Activated effector memory CD4-positive, alpha-beta T cell treated with Interleukin-2 at 50 U/mL for 16 hours (primary cell): Measurements from ENCODE around the gene NCF1.
A peak's percentile ranks its signal among the peaks of the same experiment; 100 is the strongest.
"Not testable (repeated sequence)": the region's sequence is repeated elsewhere in the genome, so short reads cannot be mapped to it uniquely, and the experiment has no call there.

ENCODE experiments used
- DNase-seq: peaks from one replicate; pipeline ENCODE4 v3.0.0-alpha.2; 2020

NCF1 gene

GRCh38 chr7:74788369-74789150 is 14.7 kb downstream of the NCF1 start:
- DNase-seq = peak; percentile 95

DNA sequence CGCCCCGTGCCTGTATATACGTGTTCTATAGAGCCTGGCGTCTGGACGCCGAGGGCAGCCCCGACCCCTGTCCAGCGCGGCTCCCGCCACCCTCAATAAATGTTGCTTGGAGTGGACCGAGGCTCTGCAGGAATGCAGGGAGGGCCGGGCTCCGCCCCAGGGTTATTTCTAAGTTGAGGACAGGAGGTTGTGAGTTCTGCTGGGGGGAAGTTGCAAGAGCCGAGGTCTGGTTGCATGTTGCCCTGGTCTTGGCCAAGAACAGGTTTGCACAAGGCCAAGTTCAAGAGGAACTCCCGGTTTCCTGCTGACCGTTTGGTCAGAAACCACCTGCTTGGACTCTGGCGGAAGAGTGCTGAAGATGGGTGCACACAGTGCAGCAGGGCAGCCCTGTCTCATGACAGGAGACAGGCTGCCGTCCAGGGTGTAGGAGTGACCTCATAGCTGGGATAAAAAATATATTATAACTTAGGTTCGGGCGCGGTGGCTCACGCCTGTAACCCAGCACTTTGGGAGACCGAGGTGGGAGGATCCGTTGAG is 15.5 kb downstream of the NCF1 start:
- DNase-seq = not testable (repeated sequence)

GRCh38 chr7:74797848-74798622 is 24.2 kb downstream of the NCF1 start:
- DNase-seq = not testable (repeated sequence)

DNA sequence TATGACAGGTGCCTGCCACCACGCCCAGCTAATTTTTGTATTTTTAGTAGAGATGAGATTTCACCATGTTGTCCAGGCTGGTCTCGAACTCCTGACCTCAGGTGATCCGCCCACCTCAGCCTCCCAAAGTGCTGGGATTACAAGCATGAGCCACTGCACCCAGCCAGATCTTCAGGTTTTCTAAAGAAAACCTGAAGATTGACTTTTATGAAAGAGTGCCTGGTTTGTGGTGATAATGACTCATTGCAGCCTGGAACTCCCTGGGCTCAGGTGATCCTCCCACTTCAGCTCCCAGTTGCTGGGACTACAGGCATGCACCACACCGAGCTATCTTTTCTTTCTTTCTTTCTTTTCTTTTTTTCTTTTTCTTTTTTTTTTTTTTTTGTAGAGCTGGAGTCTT is 24.8 kb downstream of the NCF1 start:
- DNase-seq = not testable (repeated sequence)

DNA sequence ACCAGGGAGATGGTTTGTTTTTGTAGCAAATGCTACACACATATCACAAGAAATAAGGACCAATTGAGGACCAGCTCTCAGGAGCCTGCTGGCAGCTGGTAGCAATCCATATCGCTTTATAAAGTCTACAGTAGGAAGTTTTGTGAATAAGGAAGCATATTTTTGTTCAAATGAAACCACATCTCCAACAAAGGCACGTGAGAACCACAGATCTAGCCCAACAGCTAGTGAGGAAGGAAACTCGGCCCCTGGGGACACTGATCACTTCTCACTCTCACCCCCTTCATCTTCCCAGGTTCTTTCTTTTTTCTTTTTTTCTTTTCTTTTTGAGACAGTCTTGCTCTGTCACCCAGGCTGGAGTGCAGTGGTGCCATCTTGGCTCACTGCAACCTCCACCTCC is 42.1 kb downstream of the NCF1 start:
- not testable (repeated sequence) for DNase-seq

GRCh38 chr7:74820146-74820805 is 46.5 kb downstream of the NCF1 start:
- DNase-seq = not testable (repeated sequence)

DNA sequence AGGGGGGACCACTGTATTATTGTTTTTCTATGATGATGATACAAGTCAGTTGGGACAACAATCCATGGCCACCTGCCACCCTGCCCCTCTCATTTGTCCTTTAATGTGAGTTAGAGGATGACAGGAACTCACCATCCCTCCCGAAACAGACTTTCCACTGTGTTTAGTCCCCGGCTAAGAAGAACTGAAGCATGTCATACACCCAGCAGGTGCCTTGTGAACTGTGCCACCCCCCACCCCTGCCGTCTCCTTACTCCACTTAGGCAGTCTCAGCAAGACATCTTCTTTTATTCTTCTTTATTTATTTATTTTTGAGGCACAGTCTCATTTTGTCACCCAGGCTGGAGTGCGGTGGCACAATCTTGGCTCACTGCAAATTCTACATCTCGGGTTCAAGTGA is 47.4 kb downstream of the NCF1 start:
- DNase-seq = not testable (repeated sequence)

GRCh38 chr7:74829959-74830358 is 56.1 kb downstream of the NCF1 start:
- not testable (repeated sequence) for DNase-seq

DNA sequence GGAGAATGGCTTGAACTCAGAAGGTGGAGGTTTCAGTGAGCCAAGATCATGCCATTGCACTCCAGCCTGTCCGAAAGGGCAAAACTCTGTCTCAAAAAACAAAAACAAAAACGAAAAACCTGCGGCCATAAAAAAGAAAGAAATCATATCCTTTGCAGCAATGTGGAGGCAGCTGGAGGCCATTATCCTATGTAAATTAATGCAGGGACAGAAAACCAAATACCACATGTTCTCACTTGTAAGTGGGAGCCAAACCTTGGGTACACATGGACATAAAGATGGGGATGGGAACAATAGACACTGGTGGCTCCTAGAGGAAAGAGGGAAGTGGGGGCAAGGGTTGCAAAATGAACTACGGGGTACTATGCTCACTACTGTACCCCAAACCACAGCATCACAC is 56.6 kb downstream of the NCF1 start:
- not testable (repeated sequence) for DNase-seq
